Heart left ventricle (tissue), 16 donors: ENCODE measurements around the gene HLA-E. TPM values are rescaled to one million over a fixed set of nuclear protein-coding genes. Genes with fewer than 3 reads are reported as not detected.
"Not testable (repeated sequence)": the region's sequence is repeated elsewhere in the genome, so short reads cannot be mapped to it uniquely, and the experiment has no call there.

Source experiments
- ATAC-seq, 4 donors: fragments of 200-7000 bp; cut with Tn5 transposase; one replicate each; pipeline ENCODE4 v1.9.1; 2020 to 2022; ENCODE audit warnings: moderate library complexity in 4 of 4, mild to moderate bottlenecking in 3 of 4, moderate number of reproducible peaks in 1 of 4
- DNase-seq, 5 donors: peaks; one replicate each; pipeline ENCODE4 v3.0.0-alpha.2; 2020
- H3K27ac ChIP-seq, 12 donors: fragments of 200-600 bp; sonication (generic) in 4 of 12; one replicate each; pipeline versions ENCODE4 v1.5.0 to v1.8.0; 2016 to 2022; ENCODE audit warnings: mild to moderate bottlenecking in 2 of 12
- H3K27me3 ChIP-seq, 9 donors: fragments of 200-600 bp; sonication (generic) in 2 of 9; one replicate each; pipeline versions ENCODE4 v1.5.1 to v1.8.0; 2016 to 2022; ENCODE audit warnings: mild to moderate bottlenecking in 3 of 9
- H3K36me3 ChIP-seq, 9 donors: fragments of 200-600 bp; sonication (generic) in 2 of 9; one replicate each; pipeline versions ENCODE4 v1.5.0 to v1.8.0; 2018 to 2022; ENCODE audit warnings: mild to moderate bottlenecking in 2 of 9
- H3K4me1 ChIP-seq, 12 donors: fragments of 200-600 bp; sonication (generic) in 4 of 12; one replicate each; pipeline versions ENCODE4 v1.5.0 to v1.8.0; 2016 to 2022; ENCODE audit warnings: mild to moderate bottlenecking in 3 of 12
- H3K4me3 ChIP-seq, 12 donors: fragments of 200-600 bp; sonication (generic) in 4 of 12; one replicate each; pipeline versions ENCODE4 v1.5.0 to v1.8.0; 2017 to 2022; ENCODE audit warnings: mild to moderate bottlenecking in 9 of 12, moderate library complexity in 4 of 12
- H3K9me3 ChIP-seq, 12 donors: fragments of 200-600 bp; sonication (generic) in 4 of 12; one replicate each; pipeline versions ENCODE4 v1.5.0 to v1.8.0; 2016 to 2022; ENCODE audit warnings: mild to moderate bottlenecking in 1 of 12
- POLR2A ChIP-seq, 2 donors: fragments of 450-650 bp; IDR thresholded peaks; one replicate each; pipeline ENCODE4 v1.6.1; 2017; ENCODE audit warnings: antibody characterized with exemption in 2 of 2, mild to moderate bottlenecking in 2 of 2, moderate library complexity in 2 of 2
- WGBS, 4 donors: extraction: QIAGEN DNeasy Blood & Tissue Kit in 2 of 4; methylation state at CpG; one replicate each; pipeline versions ENCODE4 v1.1.5 to v1.1.7; 2013 to 2018; 5-methylcytosine and 5-hydroxymethylcytosine counted together
- intact Hi-C, 10 donors: fragments of 100-400 bp; cut with DNase I; formaldehyde crosslinking; loops; one replicate each; pipeline versions ENCODE4 v1.11.1 to v1.14.2; 2022
- polyA plus RNA-seq, 2 donors: library from polyadenylated mRNA; stranded (reverse); fragments of 200-250 nt; gene quantifications; one replicate each; pipeline ENCODE4 v1.2.3, GENCODE V29; 2013
- total RNA-seq, 9 donors: library from RNA; depleted of rRNA in 2 of 9; stranded (reverse); fragments of >200 nt in 2 of 9; fragmentation: NEBNext Ultra II Directional in 3 of 9; extraction: Animal tissue kit (Norgen Biotek cat#: 25700) in 3 of 9; gene quantifications; one replicate each; pipeline versions ENCODE4 v1.1.0 to v1.2.4, GENCODE V29; 2016 to 2023
- TF ChIP-seq, protein P1 (sequence below), 12 donors: fragments of 200-600 bp; sonication (generic) in 4 of 12; IDR thresholded peaks; one replicate each; pipeline versions ENCODE4 v1.5.0 to v1.8.0; 2018 to 2022; ENCODE audit warnings: antibody characterized with exemption in 12 of 12, mild to moderate bottlenecking in 5 of 12
- donor health status: ischemic (EF 13 %, LVEDD 7.1; RV severe dilation, severe dysfunction).
- donor health status: healthy with polysubstance abuse.
- donor health status: DM: no; HTN: yes; CAD: no.
- donor health status: DM: no; HTN: no; CAD: no.
- donor health status: ischemic (EF 25% LVEDD 6.9; RV normal size, moderate dysfunction).
- donor health status: ischemic (EF 25% LVEDD 5.7; RV mildly dilated, moderate dysfunction).
- donor health status: healthy.
- donor health status: DM: yes; HTN: yes; CAD: no.
- donor health status: ischemic (EF 35%, LVEDD 5.7; RV mildly dilated, moderate dysfunction).
- donor health status: nonischemic (EF 11% LVEDD 7.7; RV severe dilation, severe dysfunction).
- donor health status: DM: yes; HTN: yes; CAD: no.
- donor health status: PGD.
- donor health status: ischemic (EF 29% LVEDD 5.4; RV normal size, mild dysfunction).
- donor health status: nonischemic (EF 23%, LVEDD 6.1; RV moderate dilation, normal function).

The HLA-E gene
- total and polyA plus RNA-seq, 11 donors: 96.1 to 560 (median 162) TPM

- Histone ChIP-seq H3K27ac (peak overlapping the region in 2 of 12 donors; percentile 16 to 90), H3K9me3 (no peaks in the 10 kb centered on the region), H3K27me3 (no peaks in the 10 kb centered on the region), H3K36me3 (no peaks in the 10 kb centered on the region), H3K4me1 (peaks cover 0 to 59% (median 5%) of the 10 kb centered on the region in 12 donors), H3K4me3 (no peak overlapping the region)
- no peak for DNase-seq
- intact Hi-C loops: no loop called here
- TF ChIP-seq, protein P1, sequence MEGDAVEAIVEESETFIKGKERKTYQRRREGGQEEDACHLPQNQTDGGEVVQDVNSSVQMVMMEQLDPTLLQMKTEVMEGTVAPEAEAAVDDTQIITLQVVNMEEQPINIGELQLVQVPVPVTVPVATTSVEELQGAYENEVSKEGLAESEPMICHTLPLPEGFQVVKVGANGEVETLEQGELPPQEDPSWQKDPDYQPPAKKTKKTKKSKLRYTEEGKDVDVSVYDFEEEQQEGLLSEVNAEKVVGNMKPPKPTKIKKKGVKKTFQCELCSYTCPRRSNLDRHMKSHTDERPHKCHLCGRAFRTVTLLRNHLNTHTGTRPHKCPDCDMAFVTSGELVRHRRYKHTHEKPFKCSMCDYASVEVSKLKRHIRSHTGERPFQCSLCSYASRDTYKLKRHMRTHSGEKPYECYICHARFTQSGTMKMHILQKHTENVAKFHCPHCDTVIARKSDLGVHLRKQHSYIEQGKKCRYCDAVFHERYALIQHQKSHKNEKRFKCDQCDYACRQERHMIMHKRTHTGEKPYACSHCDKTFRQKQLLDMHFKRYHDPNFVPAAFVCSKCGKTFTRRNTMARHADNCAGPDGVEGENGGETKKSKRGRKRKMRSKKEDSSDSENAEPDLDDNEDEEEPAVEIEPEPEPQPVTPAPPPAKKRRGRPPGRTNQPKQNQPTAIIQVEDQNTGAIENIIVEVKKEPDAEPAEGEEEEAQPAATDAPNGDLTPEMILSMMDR (IDR thresholded peaks at IDR 0.05): no peak
- WGBS, 4 donors: 69 to 83% (median 72%) methylated on average over 5 of the region's 5 CpGs
- ATAC-seq: no peak
These were observed 21.8 kb downstream of the HLA-E start for GRCh38 chr6:30511169-30511546.

GRCh38 chr6:30513451-30513850 lies 24.1 kb downstream of the HLA-E start:
- Histone ChIP-seq H3K4me1 (peaks cover 0 to 56% (median 9%) of the 10 kb centered on the region in 12 donors), H3K27ac (no peak overlapping the region), H3K4me3 (no peak overlapping the region), H3K36me3 (no peaks in the 10 kb centered on the region), H3K9me3 (peaks cover 0 to 6% (median 0%) of the 10 kb centered on the region in 12 donors), H3K27me3 (no peaks in the 10 kb centered on the region)
- WGBS, 4 donors: 96 to 97% (median 96%) methylated on average over 2 of the region's 2 CpGs
- no peak for TF ChIP-seq POLR2A (IDR thresholded peaks at IDR 0.05)
- TF ChIP-seq, protein P1 (IDR thresholded peaks at IDR 0.05): no peak
- intact Hi-C loops: no loop called here
- DNase-seq (no peak), ATAC-seq (no peak)

DNA sequence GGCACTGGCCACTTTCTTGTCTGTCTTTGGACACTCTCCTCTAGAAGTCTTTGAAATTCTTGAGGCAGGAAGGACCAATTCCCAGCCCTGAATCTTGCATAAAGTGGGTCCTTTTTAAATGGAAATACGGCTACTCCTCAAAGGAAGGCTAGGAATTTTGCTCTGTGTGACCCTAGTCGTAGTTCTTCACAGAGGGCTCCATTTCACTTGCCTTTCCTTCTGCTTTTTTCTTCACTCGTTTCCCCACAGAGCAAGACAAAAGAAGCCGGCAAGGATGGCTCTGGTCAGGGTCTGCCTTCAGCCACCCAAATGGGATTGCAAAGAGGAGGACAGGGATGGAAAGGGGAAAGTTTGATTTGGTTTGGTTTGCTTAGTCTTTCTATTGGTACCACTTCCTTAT lies 25.8 kb downstream of the HLA-E start:
- Histone ChIP-seq H3K9me3 (peaks cover 0 to 8% (median 0%) of the 10 kb centered on the region in 12 donors), H3K27me3 (no peaks in the 10 kb centered on the region), H3K27ac (peak overlapping the region; percentile 83 to 99 (median 92)), H3K4me3 (peak overlapping the region in 5 of 12 donors; percentile 51 to 59 (median 57)), H3K36me3 (no peaks in the 10 kb centered on the region), H3K4me1 (peaks cover 0 to 40% (median 9%) of the 10 kb centered on the region in 12 donors)
- DNase-seq (no peak), ATAC-seq (no peak)
- intact Hi-C loops: no loop called here
- TF ChIP-seq POLR2A (IDR thresholded peaks at IDR 0.05): no peak
- TF ChIP-seq, protein P1 (IDR thresholded peaks at IDR 0.05): no peak
- WGBS, 4 donors: 40 to 50% (median 46%) methylated on average over 4 of the region's 4 CpGs

DNA sequence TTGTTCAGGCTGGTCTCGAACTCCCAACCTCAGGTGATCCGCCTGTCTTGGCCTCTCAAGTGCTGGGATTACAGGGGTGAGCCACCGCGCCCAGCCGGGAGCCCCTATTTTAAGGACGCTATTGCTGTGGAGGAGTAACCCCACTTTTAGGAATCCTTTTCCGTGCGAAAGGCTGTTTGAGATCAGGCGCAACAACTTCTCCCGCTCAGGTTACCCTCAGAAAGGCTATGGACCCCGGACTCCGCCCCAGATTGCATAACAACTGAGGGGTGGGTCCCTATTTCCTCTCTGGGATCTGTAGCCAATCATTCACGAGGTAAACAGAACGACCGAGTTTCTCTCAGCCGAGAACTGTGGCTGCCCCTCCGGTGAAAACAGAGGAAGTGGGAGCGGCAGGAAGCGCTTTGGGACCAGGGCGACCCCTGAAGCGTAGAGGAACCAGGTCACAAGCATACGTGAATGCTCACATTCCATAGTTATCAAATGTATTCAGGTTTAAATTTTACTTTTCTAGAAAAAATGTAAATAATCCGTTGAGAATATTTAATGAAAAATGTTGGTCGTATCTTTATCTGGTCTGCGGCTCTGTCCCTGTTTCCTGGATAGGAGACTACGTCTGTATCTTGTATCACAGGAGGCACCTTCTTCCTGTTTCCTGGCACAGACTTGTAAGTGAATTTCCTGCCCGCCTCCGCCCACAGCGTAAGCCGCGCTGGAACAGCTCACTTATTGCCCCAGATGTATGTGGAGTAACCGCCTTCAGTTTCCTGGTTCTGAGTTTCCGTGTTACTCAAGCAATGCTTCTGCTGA lies 26.8 kb downstream of the HLA-E start:
- Histone ChIP-seq H3K4me3 (peak overlapping the region; percentile 6 to 59 (median 50)), H3K27me3 (no peaks in the 10 kb centered on the region), H3K27ac (peak overlapping the region; percentile 83 to 99 (median 92)), H3K9me3 (peaks cover 0 to 8% (median 0%) of the 10 kb centered on the region in 12 donors), H3K4me1 (peaks cover 0 to 29% (median 9%) of the 10 kb centered on the region in 12 donors), H3K36me3 (no peaks in the 10 kb centered on the region)
- WGBS, 4 donors: 3 to 5% (median 4%) methylated on average over 30 to 33 of the region's 33 CpGs
- ATAC-seq (peak; percentile 93 to 97 (median 97)), DNase-seq (peak; percentile 90 to 93 (median 91))
- peak in 1 of 2 donors; percentile 61 for TF ChIP-seq POLR2A (IDR thresholded peaks at IDR 0.05)
- TF ChIP-seq, protein P1 (IDR thresholded peaks at IDR 0.05): peak in 1 of 12 donors; percentile 5
- intact Hi-C loops: no loop called here

DNA sequence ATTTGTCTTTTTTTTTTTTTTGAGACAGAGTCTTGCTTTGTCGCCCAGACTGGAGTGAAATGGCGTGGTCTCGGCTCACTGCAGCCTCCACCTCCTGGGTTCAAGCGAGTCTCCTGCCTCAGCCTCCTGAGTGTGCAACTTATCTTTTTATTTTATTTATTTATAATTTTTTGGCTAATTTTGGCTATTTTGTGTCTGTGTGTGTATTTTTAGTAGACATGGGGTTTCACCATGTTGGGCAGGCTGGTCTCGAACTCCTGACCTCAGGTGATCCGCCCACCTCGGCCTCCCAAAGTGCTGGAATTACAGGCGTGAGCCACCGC lies 27.4 kb downstream of the HLA-E start:
- H3K36me3 ChIP-seq, H3K9me3 ChIP-seq, H3K27me3 ChIP-seq, DNase-seq, intact Hi-C loops, ATAC-seq: not testable (repeated sequence)
- 52 to 58% (median 54%) methylated on average over 9 of the region's 9 CpGs for WGBS, 4 donors
- peak overlapping the region; percentile 83 to 99 (median 92) for H3K27ac ChIP-seq
- H3K4me3 ChIP-seq: peak overlapping the region in 11 of 12 donors; percentile 6 to 59 (median 51)
- H3K4me1 ChIP-seq: peaks cover 0 to 24% (median 9%) of the 10 kb centered on the region in 12 donors

- peak overlapping the region in 3 of 12 donors; percentile 83 to 96 (median 95) for H3K27ac ChIP-seq
- 89 to 94% (median 91%) methylated on average over 14 to 21 of the region's 21 CpGs for WGBS, 4 donors
- ATAC-seq, H3K9me3 ChIP-seq, DNase-seq, intact Hi-C loops, H3K27me3 ChIP-seq, H3K4me3 ChIP-seq, H3K36me3 ChIP-seq: not testable (repeated sequence)
- H3K4me1 ChIP-seq: peaks cover 0 to 23% (median 9%) of the 10 kb centered on the region in 12 donors
These were observed 28.6 kb downstream of the HLA-E start for GRCh38 chr6:30517767-30518504.
